Natural killer cell (primary cell): ENCODE data around the gene CEND1. TPM values are rescaled to one million over a fixed set of nuclear protein-coding genes. Genes with fewer than 3 reads are reported as not detected.

Source experiments
- ATAC-seq, 3 donors: fragments of 150-1000 bp in 2 of 3; fragments of 200-7000 bp in 1 of 3; cut with Tn5 transposase; 1 replicate in 1 of 3; 2 replicates in 2 of 3; pipeline ENCODE4 v1.10.0; 2021; ENCODE audit warnings: mild to moderate bottlenecking in 2 of 3, moderate library complexity in 2 of 3
- DNase-seq, 2 donors: peaks; one replicate each; pipeline versions ENCODE4 v3.0.0 to v3.0.0-alpha.2; 2013 to 2021; ENCODE audit warnings: mixed read lengths in 1 of 2
- H3K27ac ChIP-seq: one replicate; pipeline ENCODE4 v1.5.1; 2013; ENCODE audit warnings: mild to moderate bottlenecking, low read length
- H3K27me3 ChIP-seq: one replicate; pipeline ENCODE4 v1.6.1; 2013; ENCODE audit warnings: low read length; ENCODE audit not compliant: control insufficient read depth, insufficient read depth
- H3K36me3 ChIP-seq: one replicate; pipeline ENCODE4 v1.6.1; 2013; ENCODE audit warnings: low read length; ENCODE audit not compliant: control insufficient read depth, insufficient read depth
- H3K4me1 ChIP-seq: one replicate; pipeline ENCODE4 v1.6.1; 2013; ENCODE audit warnings: low read length; ENCODE audit not compliant: control insufficient read depth, insufficient read depth
- H3K4me3 ChIP-seq: one replicate; pipeline ENCODE4 v1.5.1; 2013; ENCODE audit warnings: low read length
- H3K9me3 ChIP-seq: one replicate; pipeline ENCODE4 v1.6.1; 2013; ENCODE audit warnings: low read length; ENCODE audit not compliant: control insufficient read depth, insufficient read depth
- H3K27ac Mint-ChIP-seq, 2 donors: one replicate each; pipeline ENCODE4 v1.8.0; 2022; ENCODE audit warnings: mild to moderate bottlenecking in 2 of 2, mixed read lengths in 2 of 2, moderate library complexity in 1 of 2
- H3K27me3 Mint-ChIP-seq, 2 donors: one replicate each; pipeline ENCODE4 v1.8.0; 2022; ENCODE audit warnings: low read depth in 2 of 2, mixed read lengths in 2 of 2
- H3K36me3 Mint-ChIP-seq: one replicate; pipeline ENCODE4 v1.8.0; 2022; ENCODE audit warnings: mixed read lengths
- H3K4me1 Mint-ChIP-seq, 2 donors: one replicate each; pipeline ENCODE4 v1.8.0; 2022; ENCODE audit warnings: mixed read lengths in 2 of 2
- H3K4me3 Mint-ChIP-seq: one replicate; pipeline ENCODE4 v1.8.0; 2022; ENCODE audit warnings: mild to moderate bottlenecking, moderate library complexity, mixed read lengths
- H3K9me3 Mint-ChIP-seq, 2 donors: one replicate each; pipeline ENCODE4 v1.8.0; 2022; ENCODE audit warnings: mixed read lengths in 2 of 2
- CTCF ChIP-seq: fragments of 200-600 bp; IDR thresholded peaks from one replicate; pipeline ENCODE4 v1.8.0; 2022; ENCODE audit warnings: antibody characterized with exemption
- WGBS: methylation state at CpG from one replicate; pipeline ENCODE4 v1.1.7; 2013; ENCODE audit warnings: missing lambda C conversion rate; ENCODE audit not compliant: insufficient coverage; 5-methylcytosine and 5-hydroxymethylcytosine counted together
- intact Hi-C: fragments of 100-400 bp; cut with micrococcal nuclease; formaldehyde crosslinking; loops from one replicate; pipeline ENCODE4 v1.14.2; 2022
- total RNA-seq, 4 donors: library from RNA; stranded (reverse); fragments of 120-200 nt in 1 of 4; gene quantifications; one replicate each; pipeline versions ENCODE4 v1.2.3 to v1.2.4, GENCODE V29; 2013 to 2022

The CEND1 gene
- total RNA-seq, 3 donors from 2014 or later (not counting 1 experiment from before 2014, with no cell fraction given), result not detected

DNA sequence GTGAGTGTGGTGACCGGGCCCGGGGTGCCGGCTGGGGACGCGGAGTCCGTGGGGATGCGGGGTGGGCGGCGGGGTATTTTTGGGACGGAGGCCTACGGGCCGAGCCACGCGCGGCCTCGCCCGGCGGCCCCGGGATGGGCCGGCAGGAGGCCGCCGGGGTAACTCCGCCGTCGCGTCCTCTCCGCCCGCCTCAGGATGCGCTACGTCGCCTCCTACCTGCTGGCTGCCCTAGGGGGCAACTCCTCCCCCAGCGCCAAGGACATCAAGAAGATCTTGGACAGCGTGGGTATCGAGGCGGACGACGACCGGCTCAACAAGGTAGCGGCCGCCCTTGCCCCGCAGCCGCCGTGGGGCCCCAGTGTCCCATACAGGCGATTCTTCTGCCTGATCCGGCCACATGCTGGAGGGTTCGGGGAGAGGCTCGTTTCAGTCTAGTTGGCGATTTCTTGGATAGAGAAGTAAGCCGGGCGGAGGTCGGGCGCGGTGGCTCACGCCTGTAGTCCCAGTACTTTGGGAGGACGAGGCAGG is 20.2 kb upstream of the CEND1 start:
- under 1% methylated on average over 55 of the region's 55 CpGs for WGBS
- Mint-ChIP-seq H3K4me1 (peaks cover 22 to 26% of the 10 kb centered on the region in 2 donors), H3K4me3 (peak overlapping the region; percentile 90), H3K36me3 (no peaks in the 10 kb centered on the region), H3K27me3 (no peaks in the 10 kb centered on the region), H3K27ac (peak overlapping the region; percentile 94 to 95), H3K9me3 (no peaks in the 10 kb centered on the region)
- Histone ChIP-seq H3K9me3 (no peaks in the 10 kb centered on the region), H3K27ac (peak overlapping the region; percentile 73), H3K27me3 (no peaks in the 10 kb centered on the region), H3K36me3 (peaks cover 26% of the 10 kb centered on the region), H3K4me3 (peak overlapping the region; percentile 50), H3K4me1 (peaks cover 33% of the 10 kb centered on the region)
- intact Hi-C loops, result no loop called here
- TF ChIP-seq CTCF, result no peak
- no peak for DNase-seq
- peak; percentile 6 to 26 (median 19) for ATAC-seq

GRCh38 chr11:809287-810039 is 19.6 kb upstream of the CEND1 start, which contains the start of gene RPLP2:
RPLP2 (plus strand) TSS chr11:809967; CDS start chr11:810235, 268 bp downstream.
- H3K27ac ChIP-seq, result peak within 1 kb of the TSS; percentile 83
- peak within 1 kb of the TSS; percentile 94 to 95 for H3K27ac Mint-ChIP-seq
- H3K9me3 Mint-ChIP-seq, result no peaks in the 10 kb centered on the region
- peaks cover 22 to 27% of the 10 kb centered on the region in 2 donors for H3K4me1 Mint-ChIP-seq
- WGBS, result under 1% methylated on average over 81 of the region's 81 CpGs
- H3K36me3 ChIP-seq, result peaks cover 26% of the 10 kb centered on the region
- peak within 1 kb of the TSS; percentile 50 for H3K4me3 ChIP-seq
- no peak for TF ChIP-seq CTCF
- peak; percentile 99 for DNase-seq
- no peaks in the 10 kb centered on the region for H3K27me3 ChIP-seq
- ATAC-seq, result peak; percentile 81 to 93 (median 84)
- intact Hi-C loops, result loop anchor here (1.0 kb wide), 2 partner anchors 10 to 12 kb away; no protein-coding TSS in a partner anchor
- H3K4me1 ChIP-seq, result peaks cover 37% of the 10 kb centered on the region
- H3K27me3 Mint-ChIP-seq, result no peaks in the 10 kb centered on the region
- no peaks in the 10 kb centered on the region for H3K36me3 Mint-ChIP-seq
- H3K4me3 Mint-ChIP-seq, result peak within 1 kb of the TSS; percentile 90
- H3K9me3 ChIP-seq, result no peaks in the 10 kb centered on the region

GRCh38 chr11:808427-809286 is 18.8 kb upstream of the CEND1 start:
- Mint-ChIP-seq H3K9me3 (no peaks in the 10 kb centered on the region), H3K4me1 (peaks cover 22 to 32% of the 10 kb centered on the region in 2 donors), H3K27me3 (no peaks in the 10 kb centered on the region), H3K27ac (peak overlapping the region; percentile 94 to 95), H3K36me3 (no peaks in the 10 kb centered on the region), H3K4me3 (peak overlapping the region; percentile 90)
- ATAC-seq, result no peak
- Histone ChIP-seq H3K36me3 (peaks cover 22% of the 10 kb centered on the region), H3K27me3 (no peaks in the 10 kb centered on the region), H3K4me3 (peak overlapping the region; percentile 50), H3K9me3 (no peaks in the 10 kb centered on the region), H3K27ac (peak overlapping the region; percentile 83), H3K4me1 (peaks cover 45% of the 10 kb centered on the region)
- intact Hi-C loops, result loop anchor here (1.0 kb wide), 2 partner anchors 11 kb away; no protein-coding TSS in a partner anchor
- 26% methylated on average over 36 of the region's 36 CpGs for WGBS
- peak in 1 of 2 donors; percentile 66 for DNase-seq
- TF ChIP-seq CTCF, result no peak
